ENCODE measurements around the gene ST6GALNAC6.
"Not testable (repeated sequence)": the region's sequence is repeated elsewhere in the genome, so short reads cannot be mapped to it uniquely, and the experiment has no call there.

Gene ST6GALNAC6

GRCh38 chr9:127871531-127871930 lies 27.9 kb downstream of the ST6GALNAC6 start:
- no peak for DNase-seq

- no peak for DNase-seq
Observed at GRCh38 chr9:127870887-127871286, 28.5 kb downstream of the ST6GALNAC6 start.

GRCh38 chr9:127870153-127870491 lies 29.3 kb downstream of the ST6GALNAC6 start:
- DNase-seq = not testable (repeated sequence)

GRCh38 chr9:127869310-127870152 lies 29.9 kb downstream of the ST6GALNAC6 start:
- DNase-seq = peak; percentile 84

GRCh38 chr9:127868278-127868902 lies 31.0 kb downstream of the ST6GALNAC6 start:
- DNase-seq = no peak

- no peak for DNase-seq
Observed at GRCh38 chr9:127867356-127868277, 31.8 kb downstream of the ST6GALNAC6 start.

- DNase-seq = no peak
Observed at GRCh38 chr9:127866535-127866934, 32.9 kb downstream of the ST6GALNAC6 start.

GRCh38 chr9:127865645-127866464 lies 33.5 kb downstream of the ST6GALNAC6 start:
- peak; percentile 27 for DNase-seq

GRCh38 chr9:127863191-127863621 lies 36.2 kb downstream of the ST6GALNAC6 start:
- DNase-seq = no peak

- DNase-seq = peak; percentile 36
Observed at GRCh38 chr9:127862075-127863011, 37.1 kb downstream of the ST6GALNAC6 start.

- no peak for DNase-seq
Observed at GRCh38 chr9:127860779-127861178, 38.6 kb downstream of the ST6GALNAC6 start.

- DNase-seq = no peak
Observed at GRCh38 chr9:127860260-127860659, 39.1 kb downstream of the ST6GALNAC6 start.

- no peak for DNase-seq
Observed at GRCh38 chr9:127858041-127858512, 41.3 kb downstream of the ST6GALNAC6 start.

GRCh38 chr9:127857278-127857677 lies 42.1 kb downstream of the ST6GALNAC6 start:
- no peak for DNase-seq

GRCh38 chr9:127856729-127857116 lies 42.7 kb downstream of the ST6GALNAC6 start:
- no peak for DNase-seq

- DNase-seq = no peak
Observed at GRCh38 chr9:127856094-127856728, 43.2 kb downstream of the ST6GALNAC6 start.

GRCh38 chr9:127855522-127855921 lies 43.9 kb downstream of the ST6GALNAC6 start:
- DNase-seq = no peak

GRCh38 chr9:127854960-127855359 lies 44.4 kb downstream of the ST6GALNAC6 start:
- no peak for DNase-seq

- DNase-seq = no peak
Observed at GRCh38 chr9:127854184-127854806, 45.1 kb downstream of the ST6GALNAC6 start, which contains the start of gene ENG. ENG (minus strand) TSS chr9:127854658; CDS start chr9:127854355, 303 bp downstream.
